GM19467 (cell line): Measurements from ENCODE around the gene NCAPG2.

Experiments used
- ATAC-seq: cut with Tn5 transposase; IDR thresholded peaks from one replicate; pipeline ENCODE4 v1.9.1; 2021; ENCODE audit warnings: mild to moderate bottlenecking, moderate library complexity; ENCODE audit not compliant: unreplicated experiment

NCAPG2 gene, protein sequence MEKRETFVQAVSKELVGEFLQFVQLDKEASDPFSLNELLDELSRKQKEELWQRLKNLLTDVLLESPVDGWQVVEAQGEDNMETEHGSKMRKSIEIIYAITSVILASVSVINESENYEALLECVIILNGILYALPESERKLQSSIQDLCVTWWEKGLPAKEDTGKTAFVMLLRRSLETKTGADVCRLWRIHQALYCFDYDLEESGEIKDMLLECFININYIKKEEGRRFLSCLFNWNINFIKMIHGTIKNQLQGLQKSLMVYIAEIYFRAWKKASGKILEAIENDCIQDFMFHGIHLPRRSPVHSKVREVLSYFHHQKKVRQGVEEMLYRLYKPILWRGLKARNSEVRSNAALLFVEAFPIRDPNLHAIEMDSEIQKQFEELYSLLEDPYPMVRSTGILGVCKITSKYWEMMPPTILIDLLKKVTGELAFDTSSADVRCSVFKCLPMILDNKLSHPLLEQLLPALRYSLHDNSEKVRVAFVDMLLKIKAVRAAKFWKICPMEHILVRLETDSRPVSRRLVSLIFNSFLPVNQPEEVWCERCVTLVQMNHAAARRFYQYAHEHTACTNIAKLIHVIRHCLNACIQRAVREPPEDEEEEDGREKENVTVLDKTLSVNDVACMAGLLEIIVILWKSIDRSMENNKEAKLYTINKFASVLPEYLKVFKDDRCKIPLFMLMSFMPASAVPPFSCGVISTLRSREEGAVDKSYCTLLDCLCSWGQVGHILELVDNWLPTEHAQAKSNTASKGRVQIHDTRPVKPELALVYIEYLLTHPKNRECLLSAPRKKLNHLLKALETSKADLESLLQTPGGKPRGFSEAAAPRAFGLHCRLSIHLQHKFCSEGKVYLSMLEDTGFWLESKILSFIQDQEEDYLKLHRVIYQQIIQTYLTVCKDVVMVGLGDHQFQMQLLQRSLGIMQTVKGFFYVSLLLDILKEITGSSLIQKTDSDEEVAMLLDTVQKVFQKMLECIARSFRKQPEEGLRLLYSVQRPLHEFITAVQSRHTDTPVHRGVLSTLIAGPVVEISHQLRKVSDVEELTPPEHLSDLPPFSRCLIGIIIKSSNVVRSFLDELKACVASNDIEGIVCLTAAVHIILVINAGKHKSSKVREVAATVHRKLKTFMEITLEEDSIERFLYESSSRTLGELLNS

DNA sequence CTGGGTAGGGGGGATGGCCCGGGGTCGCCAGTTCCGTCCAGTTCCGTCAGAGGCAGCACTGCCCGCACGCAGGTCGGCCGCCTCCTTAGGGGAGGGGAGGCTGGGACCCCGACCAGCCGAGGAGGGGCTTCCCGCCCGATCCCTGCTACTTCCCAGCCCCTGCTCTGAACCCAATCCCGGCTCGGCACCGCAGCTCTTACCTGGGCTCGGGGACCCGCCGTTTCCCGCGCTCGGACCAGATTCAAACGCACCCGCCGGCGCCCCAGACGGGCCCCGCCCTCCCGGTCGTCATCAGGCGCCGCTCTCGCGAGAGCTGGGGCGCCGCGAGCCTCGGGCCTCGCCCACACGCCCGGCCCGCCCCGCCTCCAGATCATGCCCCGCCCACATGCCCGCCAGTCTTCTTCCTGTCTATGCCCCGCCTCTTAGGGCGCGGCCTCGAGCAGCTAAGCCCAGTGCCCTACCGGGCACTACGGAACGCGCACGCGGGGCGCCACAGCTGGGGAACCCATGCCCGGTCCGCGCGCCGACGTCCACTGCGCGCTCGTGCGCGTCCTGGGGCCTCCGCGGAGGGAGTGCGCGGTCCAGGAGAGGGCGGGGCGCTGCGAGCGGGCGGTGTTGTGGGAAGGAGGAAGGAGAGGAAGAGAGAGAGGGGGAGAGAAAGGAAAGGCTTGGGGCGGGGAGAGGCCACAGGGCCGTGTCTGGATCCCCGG lies at the start of gene NCAPG2:
Gene NCAPG2 (minus strand): TSS at position 281 of the 710 bp plus-strand sequence. CDS start 2,905 bp downstream, outside the sequence.
- peak; percentile 98 for ATAC-seq

DNA sequence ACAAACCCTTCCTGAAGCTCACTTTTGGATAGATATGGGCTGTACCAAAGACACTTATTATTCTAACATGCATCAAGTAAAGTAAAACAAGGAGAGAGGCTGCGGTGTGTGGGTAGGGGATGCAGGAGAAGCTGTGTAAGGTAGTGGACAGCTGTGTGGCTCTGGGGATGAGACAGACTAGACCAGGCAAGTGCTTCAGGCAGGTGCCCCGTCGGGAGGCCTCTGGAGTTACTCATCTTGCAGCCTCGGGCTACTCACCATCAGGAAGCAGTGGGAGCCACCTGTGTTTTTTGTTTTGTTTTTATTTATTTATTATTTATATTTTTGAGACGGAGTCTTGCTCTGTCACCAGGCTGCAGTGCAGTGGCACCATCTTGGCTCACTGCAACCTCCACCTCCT lies 49.3 kb upstream of the NCAPG2 start:
- ATAC-seq: no peak

DNA sequence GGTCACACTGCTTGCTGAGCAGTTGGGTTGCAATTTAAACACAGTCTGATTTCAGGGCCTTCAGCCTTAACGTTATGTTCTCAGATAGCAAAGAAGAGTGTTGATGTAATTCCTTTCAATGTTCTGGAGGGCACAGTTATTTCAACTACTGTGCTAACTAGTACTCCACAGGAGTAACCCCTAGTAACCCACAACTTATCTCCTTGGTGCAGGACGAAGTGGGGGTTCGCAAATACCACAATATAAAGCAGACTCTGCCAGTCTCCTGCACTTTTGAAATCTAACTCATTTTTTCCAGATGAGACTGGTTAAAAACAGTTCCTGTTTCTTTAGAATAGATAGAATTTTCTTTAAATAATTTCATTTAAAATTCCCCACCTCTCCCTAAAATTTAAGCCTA lies 47.1 kb upstream of the NCAPG2 start:
- no peak for ATAC-seq

DNA sequence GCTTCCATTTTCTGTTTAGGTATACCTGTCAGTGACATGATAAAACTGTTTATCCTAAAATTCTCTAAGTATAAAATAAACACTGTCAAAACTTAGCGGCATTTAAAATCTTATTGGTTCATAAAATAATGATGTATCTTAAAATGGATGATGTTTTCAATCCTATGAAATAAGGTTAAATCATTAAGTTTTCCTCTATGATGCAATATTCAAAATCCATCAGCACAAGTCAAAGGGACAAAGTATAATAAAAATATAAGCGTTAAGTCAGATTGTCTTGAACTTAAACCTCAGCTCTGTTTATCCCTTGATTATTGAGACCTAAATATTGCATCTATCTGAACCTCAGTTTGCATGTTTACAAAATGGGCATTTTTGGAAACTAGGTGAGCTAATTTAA lies 46.6 kb upstream of the NCAPG2 start:
- no peak for ATAC-seq

DNA sequence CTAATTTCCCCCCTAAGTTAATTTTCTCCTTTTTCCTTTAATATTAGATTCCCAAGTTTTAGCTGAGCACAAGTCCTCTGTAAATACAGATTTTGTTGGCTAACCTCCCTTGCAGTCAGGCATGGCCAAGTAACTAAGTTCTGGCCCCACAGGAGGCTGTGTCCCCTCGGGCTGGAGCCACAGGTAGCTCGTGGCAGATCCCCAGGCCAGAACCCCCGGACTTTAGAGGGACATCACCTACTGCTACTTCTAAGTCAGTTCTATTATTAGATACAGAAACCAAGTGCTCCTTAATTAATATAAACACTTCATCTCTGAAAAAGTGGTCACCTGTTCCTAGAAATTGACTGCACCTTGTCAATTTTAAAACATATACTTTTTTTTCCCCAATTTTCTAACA lies 46.1 kb upstream of the NCAPG2 start:
- ATAC-seq: no peak

DNA sequence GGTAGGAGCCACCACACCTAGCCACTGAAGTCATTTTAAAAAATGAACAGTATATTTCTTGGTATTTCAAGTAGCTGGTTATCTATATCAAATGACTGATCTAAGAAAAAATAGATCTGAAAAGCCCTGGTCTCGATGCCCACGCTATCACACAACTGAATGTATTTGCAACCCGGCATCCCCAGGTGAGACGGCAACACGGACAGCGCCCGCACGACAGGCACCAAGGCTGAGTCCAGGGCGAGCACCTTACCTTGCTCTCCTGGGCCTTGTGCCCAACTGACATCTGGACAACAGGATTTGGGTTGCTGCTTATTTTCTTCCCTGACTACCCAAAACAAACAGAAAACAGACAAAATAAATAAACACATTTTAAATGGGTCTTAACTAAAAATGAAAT lies 44.8 kb upstream of the NCAPG2 start:
- ATAC-seq: no peak

DNA sequence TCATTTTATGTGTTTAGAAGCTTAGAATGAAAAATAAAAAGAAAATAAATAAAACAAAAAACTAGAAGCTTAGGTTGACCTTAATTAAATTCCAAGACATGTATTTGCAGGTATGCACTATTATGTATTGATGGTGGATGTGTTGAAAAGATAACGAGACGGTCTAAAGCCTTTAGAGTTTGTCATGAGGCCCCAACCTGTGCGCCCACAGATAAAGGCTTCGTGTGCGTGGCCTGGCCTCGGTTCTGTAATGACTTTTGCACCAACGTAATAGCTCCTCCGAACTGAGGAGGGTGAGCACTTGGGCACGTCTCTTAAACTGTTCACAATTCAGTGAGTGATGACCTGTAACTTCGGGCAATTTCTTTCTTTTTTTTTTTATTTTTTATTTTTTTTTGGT lies 43.7 kb upstream of the NCAPG2 start:
- ATAC-seq: no peak

DNA sequence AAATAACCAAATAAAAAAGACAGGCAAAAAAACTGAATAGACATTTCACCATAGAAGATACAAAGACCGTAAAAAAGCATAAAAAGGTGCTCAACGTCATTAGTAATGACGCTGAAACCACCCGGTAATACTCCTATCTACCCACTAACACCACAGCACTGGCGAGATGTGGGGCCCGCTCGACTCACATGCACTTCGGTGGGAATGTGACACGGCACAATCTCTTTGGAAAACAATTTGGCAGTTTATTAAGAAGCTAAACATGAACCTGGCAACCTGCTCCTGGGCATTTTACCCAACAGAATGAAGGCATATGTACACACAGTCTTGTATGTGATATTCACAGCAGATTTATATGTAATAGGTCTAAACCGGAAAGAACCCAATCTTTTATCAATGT lies 42.8 kb upstream of the NCAPG2 start:
- ATAC-seq: no peak

DNA sequence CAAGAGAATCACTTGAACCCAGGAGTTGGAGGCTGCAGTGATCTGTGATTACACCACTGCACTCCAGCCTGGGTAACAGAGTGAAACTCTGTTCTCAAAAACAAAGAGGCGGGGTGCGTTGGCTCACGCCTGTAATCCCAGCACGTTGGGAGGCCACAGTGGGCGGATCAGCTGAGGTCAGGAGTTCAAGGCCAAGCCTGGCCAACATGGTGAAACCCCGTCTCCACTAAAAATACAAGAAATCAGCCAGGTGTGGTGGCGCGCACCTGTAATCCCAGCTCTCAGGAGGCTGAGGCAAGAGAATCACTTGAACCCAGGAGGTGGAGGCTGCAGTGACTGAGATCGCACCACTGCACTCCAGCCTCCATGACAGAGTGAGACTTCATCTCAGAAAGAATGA lies 42.4 kb upstream of the NCAPG2 start:
- ATAC-seq: no peak

DNA sequence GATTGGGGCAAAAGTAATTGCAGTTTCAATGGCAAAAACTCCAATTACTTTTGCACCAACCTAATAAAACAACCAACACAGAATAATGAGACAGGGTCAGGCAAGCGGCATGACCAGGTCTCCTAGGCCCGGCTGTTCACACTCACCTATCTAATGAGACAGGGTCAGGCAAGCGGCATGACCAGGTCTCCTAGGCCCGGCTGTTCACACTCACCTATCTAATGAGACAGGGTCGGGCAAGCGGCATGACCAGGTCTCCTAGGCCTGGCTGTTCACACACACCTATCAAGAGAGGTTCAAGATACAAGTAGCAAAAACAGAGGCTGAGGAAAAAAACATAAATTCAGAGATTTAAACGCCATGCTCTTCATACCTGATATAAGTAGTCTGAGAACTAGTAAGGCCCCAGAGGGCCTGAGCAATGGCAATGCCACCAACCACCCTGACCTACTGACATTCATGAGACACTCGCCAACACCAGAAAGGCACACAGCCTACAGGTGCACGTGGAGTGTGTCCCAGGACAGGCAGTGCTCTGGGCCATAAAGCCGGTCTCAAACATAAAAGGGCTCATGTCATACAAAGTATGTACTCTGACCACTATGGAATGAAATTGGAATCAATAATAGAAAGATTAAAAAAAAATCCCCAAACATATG lies 40.6 kb upstream of the NCAPG2 start:
- ATAC-seq: no peak

DNA sequence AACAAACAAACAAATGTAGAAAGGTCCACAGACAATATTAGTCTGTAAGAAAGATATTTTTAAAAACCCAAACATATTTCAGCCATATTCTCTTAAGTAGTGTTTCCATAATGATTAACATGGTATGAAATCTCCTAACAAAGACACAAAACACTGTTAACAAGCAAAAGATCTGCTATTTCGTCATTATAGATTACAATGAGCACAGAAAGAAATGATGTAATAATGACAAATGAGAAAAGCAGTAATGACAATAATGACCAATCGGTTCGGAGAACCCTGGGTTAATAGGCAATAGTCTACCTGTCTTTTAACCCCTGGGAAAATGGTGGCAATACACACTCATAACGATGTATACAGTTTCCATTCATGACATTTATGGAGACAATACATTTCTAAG lies 39.5 kb upstream of the NCAPG2 start:
- ATAC-seq: no peak

DNA sequence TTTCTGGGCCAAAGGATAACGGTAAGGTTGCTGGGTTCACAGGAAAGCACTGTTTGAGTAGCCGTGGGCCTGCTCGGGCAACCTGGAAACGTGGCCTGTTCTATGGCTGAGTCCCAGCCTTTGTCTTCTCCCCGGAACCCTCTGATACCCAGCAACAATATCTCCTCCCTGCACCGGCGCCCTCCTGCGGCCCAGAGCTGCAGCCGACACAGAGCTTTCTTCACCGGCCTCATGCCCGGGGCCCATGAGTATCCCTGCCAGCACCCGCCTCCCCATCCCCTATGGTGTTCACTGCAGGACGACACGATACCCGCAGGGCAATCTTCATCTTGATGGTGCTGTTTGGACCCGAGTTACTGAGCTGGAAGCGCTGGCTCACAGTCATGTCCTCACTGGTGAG lies 38.6 kb upstream of the NCAPG2 start:
- ATAC-seq: no peak

DNA sequence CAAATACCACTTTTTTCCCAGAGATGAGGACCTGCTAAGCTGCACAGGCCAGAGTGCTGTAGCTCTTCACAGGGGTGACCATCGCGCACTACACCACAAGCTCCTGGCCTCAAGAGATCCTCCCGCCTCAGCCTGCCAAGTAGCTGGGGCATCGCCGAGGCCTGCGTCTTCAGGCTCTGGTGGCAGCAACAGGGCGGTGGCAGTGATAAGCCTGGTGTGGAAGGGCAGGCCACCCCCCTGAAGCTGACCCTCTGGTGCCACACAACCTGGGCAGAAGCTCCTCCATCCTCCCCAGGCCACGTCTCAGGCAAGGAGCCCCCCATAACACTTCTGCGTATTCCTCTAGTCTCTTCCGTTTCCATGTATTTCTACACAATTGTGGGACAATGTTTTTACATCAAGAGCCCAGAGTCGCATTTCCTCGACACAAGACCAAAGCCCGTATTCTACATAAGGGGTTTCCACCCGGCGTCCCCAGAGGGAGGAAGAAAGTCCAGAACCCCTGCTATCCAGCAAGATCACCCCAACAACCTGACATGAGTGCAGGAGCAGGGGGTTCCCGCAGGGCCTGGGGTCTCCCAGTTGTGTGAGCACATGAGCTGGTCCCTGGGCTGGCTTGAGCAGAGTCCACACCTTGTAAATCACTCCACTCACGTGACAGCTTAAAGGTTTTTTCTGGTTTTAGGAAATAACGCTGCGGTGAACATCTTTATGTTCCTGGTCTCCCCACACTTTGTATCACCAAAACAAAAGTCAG lies 37.6 kb upstream of the NCAPG2 start:
- no peak for ATAC-seq

DNA sequence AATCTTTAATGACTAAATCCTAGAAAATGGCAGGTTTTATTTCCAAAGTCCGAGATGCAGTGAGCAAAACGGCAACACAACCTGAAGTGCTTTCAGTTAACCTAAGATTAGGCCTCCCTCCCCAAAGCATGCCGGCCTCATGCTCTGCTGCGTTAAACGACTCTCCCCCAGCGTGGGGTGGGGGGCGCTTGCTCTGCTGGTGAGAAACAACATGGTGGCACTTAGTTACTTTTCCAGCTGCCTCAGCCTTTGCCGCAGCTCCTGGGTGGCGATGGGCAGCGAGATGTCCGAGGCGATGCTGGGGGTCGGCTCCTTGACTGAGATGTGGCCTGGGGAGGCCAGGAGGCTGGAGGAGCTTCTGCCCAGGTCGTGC lies 36.7 kb upstream of the NCAPG2 start:
- no peak for ATAC-seq

DNA sequence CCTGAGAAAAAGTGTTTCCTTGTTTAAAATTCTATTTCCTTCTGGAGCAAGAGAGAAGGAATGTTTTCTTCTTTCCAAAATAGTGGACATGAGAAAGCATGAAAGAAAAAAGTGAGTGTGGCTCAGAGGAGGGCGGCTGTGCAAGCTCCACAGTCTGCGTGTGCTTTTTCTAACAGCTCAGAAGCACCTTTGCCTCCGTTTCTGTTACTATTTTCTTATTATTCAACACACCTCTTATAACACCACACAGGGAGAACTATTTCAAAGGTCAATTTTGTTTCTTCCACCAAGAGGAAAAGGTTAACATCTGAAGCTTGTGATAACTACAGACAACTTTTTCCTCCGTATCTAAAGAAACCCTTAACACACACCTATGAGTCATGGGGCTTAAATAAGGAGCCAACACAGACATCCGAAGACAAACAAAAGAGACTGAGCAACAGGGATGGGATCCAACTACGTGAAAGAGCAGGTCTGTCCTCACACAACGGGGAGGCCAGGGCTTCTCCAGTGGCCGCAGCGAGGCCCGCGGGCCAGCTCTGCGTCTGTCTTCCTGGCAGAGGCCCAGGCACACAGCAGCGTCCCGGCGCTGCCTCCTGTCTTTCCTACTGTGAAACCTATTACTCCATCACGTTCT lies 36.2 kb upstream of the NCAPG2 start:
- no peak for ATAC-seq

DNA sequence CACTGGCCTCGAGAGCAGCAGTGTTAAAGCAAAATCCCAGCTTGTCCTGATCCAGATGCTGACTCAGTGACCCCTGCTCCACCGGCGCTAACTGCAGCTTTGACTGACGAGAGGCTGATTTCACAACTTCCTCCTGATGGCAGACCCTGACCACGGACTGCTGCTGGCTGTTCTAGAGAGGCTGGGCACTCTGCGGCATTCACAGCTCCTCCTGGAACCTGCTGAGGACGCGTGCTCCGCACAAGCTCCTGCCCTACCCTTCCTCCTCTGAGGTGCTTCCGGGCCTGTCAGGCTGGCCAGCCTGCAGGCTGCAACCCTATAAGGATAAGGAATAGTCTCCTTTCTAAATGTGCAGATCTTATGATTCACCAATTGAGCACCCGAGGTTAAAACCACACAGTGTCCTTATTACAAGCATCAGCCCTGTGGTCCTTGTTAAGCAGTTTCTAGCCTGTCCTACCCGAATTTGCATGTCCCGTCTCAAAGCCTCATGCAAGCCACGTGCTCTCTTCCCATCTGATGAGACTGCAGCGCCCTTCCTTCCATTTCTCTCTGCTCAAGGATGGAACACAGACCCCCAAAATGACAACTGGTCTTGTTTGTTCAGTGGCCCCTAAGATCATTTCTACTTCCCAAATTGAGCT lies 35.5 kb upstream of the NCAPG2 start:
- no peak for ATAC-seq

DNA sequence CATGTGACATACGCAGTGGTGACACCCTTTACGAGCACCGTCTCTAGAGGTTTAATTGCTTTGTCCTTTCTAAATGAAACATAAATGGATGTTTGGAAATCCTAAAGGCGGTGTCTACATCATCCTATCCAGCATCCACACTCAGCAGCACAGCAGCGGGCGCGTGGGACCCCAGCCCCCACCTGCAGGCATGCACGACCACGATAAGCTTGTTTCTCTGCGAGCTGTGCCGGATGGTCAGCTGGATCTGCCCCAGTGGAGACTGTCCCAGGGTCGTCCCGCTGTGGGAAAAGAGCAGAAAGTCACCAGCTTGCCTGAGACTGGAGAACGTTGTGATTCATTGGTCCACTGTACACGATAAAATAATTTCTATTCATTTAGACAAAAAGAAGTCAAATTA lies 34.2 kb upstream of the NCAPG2 start:
- ATAC-seq: no peak

DNA sequence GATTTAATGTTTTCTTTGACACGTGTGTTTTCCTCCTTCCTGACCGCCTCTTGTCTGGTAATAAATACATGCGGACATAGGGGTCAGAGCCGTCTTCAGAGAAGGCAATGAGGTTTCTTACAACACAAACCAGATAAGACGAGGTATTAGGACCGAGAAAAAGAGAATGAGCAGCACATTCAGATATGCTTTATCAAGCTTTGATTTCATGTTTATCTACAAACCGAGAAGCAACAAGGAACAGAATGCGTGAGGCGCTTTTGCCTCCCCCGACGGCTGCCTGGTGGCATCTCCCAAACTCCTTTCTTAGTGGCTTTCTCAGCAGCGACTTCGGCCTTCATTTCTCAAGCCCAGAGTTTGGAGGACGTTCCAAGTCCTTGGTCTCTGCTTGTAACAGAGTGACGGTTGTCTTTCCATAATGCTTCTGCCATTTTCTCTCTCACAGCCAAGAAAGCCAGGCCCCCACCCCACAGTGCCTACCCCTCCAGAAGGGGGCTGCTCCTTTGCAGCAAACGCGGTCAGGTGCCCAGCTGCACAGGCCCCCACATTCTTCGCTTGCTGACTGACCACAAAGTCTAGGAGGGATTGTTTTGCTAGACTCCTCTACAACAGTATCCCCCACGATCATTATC lies 32.6 kb upstream of the NCAPG2 start:
- ATAC-seq: no peak
